Lower lobe of right lung (tissue), 2 donors: ENCODE results near the gene HARS1. TPM values are rescaled to one million over a fixed set of nuclear protein-coding genes. Genes with fewer than 3 reads are reported as not detected.
"Not testable (repeated sequence)": the region's sequence is repeated elsewhere in the genome, so short reads cannot be mapped to it uniquely, and the experiment has no call there.

Experiments used
- ATAC-seq, 2 donors: fragments of 200-7000 bp; cut with Tn5 transposase; one replicate each; pipeline ENCODE4 v1.9.1; 2020 to 2022; ENCODE audit warnings: mild to moderate bottlenecking in 2 of 2, moderate library complexity in 2 of 2
- DNase-seq: peaks from one replicate; pipeline ENCODE4 v3.0.0-alpha.2; 2020
- H3K27ac ChIP-seq: fragments of 200-600 bp; one replicate; pipeline ENCODE4 v1.8.0; 2022
- H3K27me3 ChIP-seq: fragments of 200-600 bp; one replicate; pipeline ENCODE4 v1.8.0; 2022; ENCODE audit warnings: low read depth
- H3K36me3 ChIP-seq: fragments of 200-600 bp; one replicate; pipeline ENCODE4 v1.8.0; 2022; ENCODE audit warnings: mild to moderate bottlenecking
- H3K4me1 ChIP-seq: fragments of 200-600 bp; one replicate; pipeline ENCODE4 v1.8.0; 2022
- H3K4me3 ChIP-seq: fragments of 200-600 bp; one replicate; pipeline ENCODE4 v1.8.0; 2022; ENCODE audit warnings: mild to moderate bottlenecking
- H3K9me3 ChIP-seq: fragments of 200-600 bp; one replicate; pipeline ENCODE4 v1.8.0; 2022
- CTCF ChIP-seq: fragments of 200-600 bp; IDR thresholded peaks from one replicate; pipeline ENCODE4 v1.8.0; 2022; ENCODE audit warnings: antibody characterized with exemption, mild to moderate bottlenecking
- intact Hi-C: fragments of 100-400 bp; cut with DNase I; formaldehyde crosslinking; loops from one replicate; pipeline ENCODE4 v1.11.0; 2022
- long read RNA-seq: library from polyadenylated mRNA; unstranded; transcript quantifications from one replicate; pipeline ENCODE4 v2.0.0, GENCODE V29; 2021
- total RNA-seq: library from RNA; stranded (reverse); fragmentation: NEBNext Ultra II Directional; extraction: Animal tissue kit (Norgen Biotek cat#: 25700); gene quantifications from one replicate; pipeline ENCODE4 v1.2.1, GENCODE V29; 2021
- donor health status: DM: no; HTN: yes; CAD: no; lungs with severe emphysema.

HARS1 gene
- total RNA-seq = 44.5 TPM
- long read RNA-seq, transcript HARS-215 (13 exons, 1,945 nt) = major isoform, 50 of 69 reads
- long read RNA-seq, partial matches to known transcripts = 11 of 69 reads
- long read RNA-seq, other reads (novel, unspliced or antisense) = 3 of 69 reads

- no peak for TF ChIP-seq CTCF
- DNase-seq (peak; percentile 94), ATAC-seq (peak; percentile 98 to 99)
- Histone ChIP-seq H3K27me3 (no peaks in the 10 kb centered on the region), H3K36me3 (peaks cover 65% of the 10 kb centered on the region), H3K9me3 (no peaks in the 10 kb centered on the region), H3K4me3 (peak within 1 kb of the TSS; percentile 97), H3K27ac (peak within 1 kb of the TSS; percentile 92), H3K4me1 (peaks cover 35% of the 10 kb centered on the region)
- intact Hi-C loops = no loop called here
These were observed at the start of gene HARS1, which contains the start of gene HARS2 for GRCh38 chr5:140690941-140691924. Gene HARS1 (minus strand): TSS chr5:140691370. CDS start chr5:140691304, 66 bp downstream. Gene HARS2 (plus strand): TSS chr5:140691455. CDS start chr5:140691649, 194 bp downstream.

DNA sequence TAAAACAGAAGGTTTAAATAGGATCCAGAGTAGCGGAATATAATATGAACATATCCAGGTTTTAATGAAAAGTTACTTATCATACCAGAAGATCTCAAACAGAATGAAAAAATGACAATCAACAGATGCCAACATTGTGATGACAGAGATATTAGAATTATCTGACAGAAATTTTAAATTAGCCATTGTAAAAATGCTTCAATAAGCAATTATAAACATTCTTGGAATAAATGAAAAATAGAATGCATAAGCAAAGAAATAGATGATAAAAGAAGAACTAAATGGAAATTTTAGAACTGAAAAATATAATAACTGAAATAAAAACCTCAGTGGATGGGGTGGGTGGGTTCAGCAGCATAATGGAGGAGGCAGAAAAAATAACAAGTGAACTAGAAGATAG, 46.3 kb upstream of the HARS1 start:
- Histone ChIP-seq H3K4me3 (no peak overlapping the region), H3K4me1 (no peaks in the 10 kb centered on the region), H3K36me3 (no peaks in the 10 kb centered on the region), H3K27ac (no peak overlapping the region), H3K9me3 (peaks cover 3% of the 10 kb centered on the region), H3K27me3 (peaks cover 5% of the 10 kb centered on the region)
- DNase-seq (no peak), ATAC-seq (no peak)
- TF ChIP-seq CTCF = no peak
- intact Hi-C loops = no loop called here

DNA sequence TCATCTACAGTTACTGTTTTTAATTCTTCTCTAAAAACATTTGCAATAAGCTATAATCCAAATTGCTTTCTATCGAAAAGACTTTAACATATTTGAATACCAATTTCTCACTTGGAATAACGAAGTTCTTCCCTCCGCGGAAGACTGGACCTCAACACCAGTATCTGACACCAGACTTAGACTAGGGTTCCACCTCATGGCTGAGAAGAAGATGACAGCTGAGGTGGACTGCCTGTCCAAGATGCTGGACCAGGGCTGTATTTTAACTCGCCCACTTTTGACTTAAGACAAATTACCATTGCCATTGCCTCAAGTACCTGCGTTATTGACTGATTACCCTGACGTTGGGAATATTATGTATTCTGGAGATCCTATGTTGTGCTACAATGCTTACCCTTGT, 43.2 kb upstream of the HARS1 start:
- ATAC-seq (no peak), DNase-seq (no peak)
- H3K36me3 ChIP-seq = no peaks in the 10 kb centered on the region
- no peak overlapping the region for H3K4me3 ChIP-seq
- peaks cover 3% of the 10 kb centered on the region for H3K9me3 ChIP-seq
- TF ChIP-seq CTCF = peak; percentile 36
- intact Hi-C loops = no loop called here
- H3K27ac ChIP-seq = no peak overlapping the region
- H3K4me1 ChIP-seq = no peaks in the 10 kb centered on the region
- H3K27me3 ChIP-seq = peaks cover 15% of the 10 kb centered on the region

GRCh38 chr5:140733098-140733497, 41.9 kb upstream of the HARS1 start:
- intact Hi-C loops = no loop called here
- TF ChIP-seq CTCF = no peak
- Histone ChIP-seq H3K27me3 (peaks cover 9% of the 10 kb centered on the region), H3K36me3 (no peaks in the 10 kb centered on the region), H3K9me3 (peaks cover 3% of the 10 kb centered on the region), H3K27ac (no peak overlapping the region), H3K4me3 (no peak overlapping the region), H3K4me1 (no peaks in the 10 kb centered on the region)
- DNase-seq (no peak), ATAC-seq (no peak)

GRCh38 chr5:140725799-140726471, 34.8 kb upstream of the HARS1 start:
- Histone ChIP-seq H3K27ac (no peak overlapping the region), H3K9me3 (no peaks in the 10 kb centered on the region), H3K4me3 (peak overlapping the region; percentile 10), H3K4me1 (no peaks in the 10 kb centered on the region), H3K36me3 (no peaks in the 10 kb centered on the region), H3K27me3 (peaks cover 9% of the 10 kb centered on the region)
- no peak for TF ChIP-seq CTCF
- intact Hi-C loops = no loop called here
- DNase-seq (no peak), ATAC-seq (peak; percentile 69 to 71)

DNA sequence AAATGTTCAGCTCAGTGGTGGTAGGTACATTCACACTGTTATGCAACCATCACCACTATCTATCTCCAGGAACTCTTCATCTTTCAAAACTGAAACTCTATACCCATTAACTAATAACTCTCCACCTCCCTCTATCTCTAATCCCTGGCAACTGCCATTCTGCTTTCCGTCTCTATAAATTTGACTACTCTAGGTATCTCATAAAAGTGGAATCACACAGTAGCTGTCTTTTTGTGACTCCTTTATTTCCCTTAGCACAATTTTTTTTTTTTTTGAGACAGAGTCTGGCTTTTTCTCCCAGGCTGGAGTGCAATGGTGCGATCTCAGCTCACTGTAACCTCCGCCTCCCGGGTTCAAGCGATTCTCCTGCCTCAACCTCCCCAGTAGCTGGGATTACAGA, 30.2 kb upstream of the HARS1 start:
- H3K27me3 ChIP-seq, ATAC-seq, intact Hi-C loops, H3K4me3 ChIP-seq, H3K36me3 ChIP-seq, H3K27ac ChIP-seq, H3K4me1 ChIP-seq, DNase-seq, H3K9me3 ChIP-seq: not testable (repeated sequence)

DNA sequence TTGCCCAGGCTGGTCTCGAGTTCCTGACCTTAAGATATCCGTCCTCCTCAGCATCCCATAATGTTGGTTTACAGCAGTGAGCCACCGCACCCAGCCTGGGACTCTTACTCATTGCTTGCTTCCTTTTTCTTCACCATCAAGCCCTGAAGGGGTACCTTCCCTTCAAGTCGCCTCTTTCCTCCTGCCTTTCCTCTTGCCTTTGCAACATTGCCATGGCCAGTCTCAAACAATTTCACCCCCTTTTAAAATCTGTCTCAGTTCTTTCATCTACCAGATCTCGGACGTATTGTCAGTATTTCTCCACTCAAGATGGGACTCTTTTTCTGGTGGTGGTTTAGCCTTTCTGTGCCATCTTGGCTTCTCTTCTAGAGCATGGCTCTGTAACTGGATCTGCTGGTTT, 29.6 kb upstream of the HARS1 start:
- ATAC-seq, H3K4me1 ChIP-seq, H3K4me3 ChIP-seq, H3K27me3 ChIP-seq, H3K27ac ChIP-seq, DNase-seq, H3K9me3 ChIP-seq, H3K36me3 ChIP-seq, intact Hi-C loops: not testable (repeated sequence)
